HEK293 (cell line): Measurements from ENCODE around the gene SAMD14.
A peak's percentile ranks its signal among the peaks of the same experiment; 100 is the strongest.

Experiments
- BCL11A ChIP-seq: fragments of 450-650 bp; formaldehyde crosslinking; IDR thresholded peaks from 2 replicates; pipeline ENCODE4 v1.5.1; 2016; ENCODE audit warnings: low read depth, missing biosample characterization, missing genetic modification characterization
- HOXC10 ChIP-seq: sonication (generic); formaldehyde crosslinking; IDR thresholded peaks from 2 replicates; pipeline ENCODE4 v1.8.1; 2023; ENCODE audit warnings: mild to moderate bottlenecking, missing genetic modification reagents
- IKZF3 ChIP-seq: fragments of 450-650 bp; IDR thresholded peaks from 2 replicates; pipeline ENCODE4 v1.5.0; 2018; ENCODE audit warnings: missing biosample characterization, mild to moderate bottlenecking, missing genetic modification characterization, moderate library complexity
- SCRT1 ChIP-seq: fragments of 450-650 bp; formaldehyde crosslinking; IDR thresholded peaks from 2 replicates; pipeline ENCODE4 v1.5.1; 2016; ENCODE audit warnings: missing biosample characterization, missing genetic modification characterization, borderline replicate concordance
- YY2 ChIP-seq: fragments of 450-650 bp; formaldehyde crosslinking; IDR thresholded peaks from 2 replicates; pipeline ENCODE4 v1.5.1; 2016; ENCODE audit warnings: missing biosample characterization, missing genetic modification characterization
- ZEB2 ChIP-seq: fragments of 450-650 bp; formaldehyde crosslinking; IDR thresholded peaks from 2 replicates; pipeline ENCODE4 v1.5.1; 2016; ENCODE audit warnings: missing biosample characterization, missing genetic modification characterization
- ZFP3 ChIP-seq: fragments of 450-650 bp; formaldehyde crosslinking; IDR thresholded peaks from 2 replicates; pipeline ENCODE4 v1.5.1; 2016; ENCODE audit warnings: low read depth, missing biosample characterization, missing genetic modification characterization
- ZNF138 ChIP-seq: fragments of 450-650 bp; formaldehyde crosslinking; IDR thresholded peaks from 2 replicates; pipeline ENCODE4 v1.5.1; 2016; ENCODE audit warnings: missing biosample characterization, missing genetic modification characterization, borderline replicate concordance
- ZNF223 ChIP-seq: fragments of 450-650 bp; formaldehyde crosslinking; IDR thresholded peaks from 2 replicates; pipeline ENCODE4 v1.5.1; 2016; ENCODE audit warnings: missing biosample characterization, missing genetic modification characterization
- ZNF24 ChIP-seq: fragments of 450-650 bp; formaldehyde crosslinking; IDR thresholded peaks from 2 replicates; pipeline ENCODE4 v1.5.1; 2016; ENCODE audit warnings: missing biosample characterization, missing genetic modification characterization
- ZNF324 ChIP-seq: fragments of 450-650 bp; formaldehyde crosslinking; IDR thresholded peaks from 2 replicates; pipeline ENCODE4 v1.5.1; 2016; ENCODE audit warnings: missing biosample characterization, missing genetic modification characterization
- ZNF350 ChIP-seq: fragments of 450-650 bp; formaldehyde crosslinking; IDR thresholded peaks from 2 replicates; pipeline ENCODE4 v1.5.0; 2017; ENCODE audit warnings: missing biosample characterization, mild to moderate bottlenecking, missing genetic modification characterization
- ZNF48 ChIP-seq: fragments of 450-650 bp; formaldehyde crosslinking; IDR thresholded peaks from 2 replicates; pipeline ENCODE4 v1.5.1; 2016; ENCODE audit warnings: missing biosample characterization, missing genetic modification characterization
- ZNF548 ChIP-seq: fragments of 450-650 bp; formaldehyde crosslinking; IDR thresholded peaks from 2 replicates; pipeline ENCODE4 v1.5.1; 2016; ENCODE audit warnings: missing biosample characterization, missing genetic modification characterization
- ZNF561 ChIP-seq: fragments of 450-650 bp; IDR thresholded peaks from 2 replicates; pipeline ENCODE4 v1.5.1; 2018; ENCODE audit warnings: missing biosample characterization, missing genetic modification characterization, borderline replicate concordance
- ZNF585B ChIP-seq: fragments of 450-650 bp; formaldehyde crosslinking; IDR thresholded peaks from 2 replicates; pipeline ENCODE4 v1.5.1; 2016; ENCODE audit warnings: missing biosample characterization, missing genetic modification characterization
- ZNF623 ChIP-seq: fragments of 450-650 bp; formaldehyde crosslinking; IDR thresholded peaks from 2 replicates; pipeline ENCODE4 v1.5.1; 2016; ENCODE audit warnings: missing biosample characterization, missing genetic modification characterization
- ZNF747 ChIP-seq: fragments of 450-650 bp; formaldehyde crosslinking; IDR thresholded peaks from 2 replicates; pipeline ENCODE4 v1.5.1; 2016; ENCODE audit warnings: missing biosample characterization, missing genetic modification characterization
- ZNF830 ChIP-seq: fragments of 450-650 bp; IDR thresholded peaks from 2 replicates; pipeline ENCODE4 v1.5.0; 2018; ENCODE audit warnings: missing biosample characterization, missing genetic modification characterization, low read depth, mild to moderate bottlenecking, moderate library complexity
- TF ChIP-seq, protein P1 (sequence below): fragments of 450-650 bp; formaldehyde crosslinking; IDR thresholded peaks from 2 replicates; pipeline ENCODE4 v1.5.1; 2016; ENCODE audit warnings: missing biosample characterization, missing genetic modification characterization
- TF ChIP-seq, protein P2 (sequence below): fragments of 450-650 bp; formaldehyde crosslinking; IDR thresholded peaks from 2 replicates; pipeline ENCODE4 v1.5.1; 2016; ENCODE audit warnings: missing biosample characterization, missing genetic modification characterization, borderline replicate concordance
- TF ChIP-seq, protein P3 (sequence below): fragments of 450-650 bp; formaldehyde crosslinking; IDR thresholded peaks from 2 replicates; pipeline ENCODE4 v1.5.1; 2016; ENCODE audit warnings: missing biosample characterization, missing genetic modification characterization
- TF ChIP-seq, protein P4 (sequence below): fragments of 450-650 bp; formaldehyde crosslinking; IDR thresholded peaks from 2 replicates; pipeline ENCODE4 v1.5.1; 2017; ENCODE audit warnings: missing biosample characterization, missing genetic modification characterization
- TF ChIP-seq, protein P5 (sequence below): fragments of 450-650 bp; formaldehyde crosslinking; IDR thresholded peaks from 2 replicates; pipeline ENCODE4 v1.5.1; 2016; ENCODE audit warnings: missing biosample characterization, missing genetic modification characterization
- TF ChIP-seq, protein P6 (sequence below): fragments of 450-650 bp; formaldehyde crosslinking; optimal IDR thresholded peaks from 2 replicates; pipeline ENCODE3; 2016; ENCODE audit warnings: missing biosample characterization, mild to moderate bottlenecking, missing genetic modification characterization
- TF ChIP-seq, protein P7 (sequence below): fragments of 450-650 bp; formaldehyde crosslinking; IDR thresholded peaks from 2 replicates; pipeline ENCODE4 v1.5.1; 2016; ENCODE audit warnings: missing biosample characterization, missing genetic modification characterization, low read depth

SAMD14 gene

DNA sequence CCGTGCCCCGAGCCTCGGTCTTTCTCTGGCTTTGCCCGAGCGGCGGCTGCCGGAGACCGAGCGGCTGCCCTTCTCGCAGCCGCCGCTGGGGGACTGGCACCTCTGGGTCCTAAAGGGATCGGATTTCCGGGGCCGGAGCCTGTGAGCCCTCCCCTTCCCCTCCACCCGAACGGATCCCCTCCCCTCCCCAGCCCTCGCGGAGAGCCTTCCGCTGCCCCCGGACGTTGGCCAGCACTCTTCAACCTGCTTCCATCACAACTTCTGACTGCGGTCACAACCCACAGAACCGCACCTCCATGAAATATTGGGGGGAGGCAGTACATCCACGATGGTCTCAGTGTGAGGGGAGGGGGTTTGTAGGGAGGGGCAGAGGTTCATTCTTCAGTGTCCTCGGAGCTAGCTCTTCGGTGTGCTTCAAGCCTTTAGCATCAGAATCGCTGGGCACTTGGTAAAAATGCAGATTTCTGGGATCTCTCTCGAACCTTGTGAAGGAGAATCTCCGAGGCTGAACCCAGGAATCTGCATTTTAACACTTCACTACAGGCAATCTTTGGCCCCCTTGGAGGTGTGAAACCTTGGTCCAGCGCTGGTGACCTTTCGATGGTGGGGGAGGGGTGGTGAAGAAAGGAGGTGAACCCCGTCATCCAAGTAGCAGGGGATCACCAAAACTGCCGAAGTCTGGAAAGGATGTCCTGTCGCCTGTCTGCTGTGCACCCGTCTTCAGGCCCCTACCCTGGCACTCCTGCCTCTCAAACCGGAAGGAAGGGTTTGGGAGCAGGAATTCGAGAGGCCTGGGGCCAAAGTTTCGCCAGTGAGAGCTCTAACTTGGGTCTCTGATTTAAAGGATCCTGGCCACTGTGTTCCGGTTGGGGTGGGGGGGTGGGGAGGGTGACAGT, 21.3 kb upstream of the SAMD14 start (continued):
- TF ChIP-seq, protein P1, sequence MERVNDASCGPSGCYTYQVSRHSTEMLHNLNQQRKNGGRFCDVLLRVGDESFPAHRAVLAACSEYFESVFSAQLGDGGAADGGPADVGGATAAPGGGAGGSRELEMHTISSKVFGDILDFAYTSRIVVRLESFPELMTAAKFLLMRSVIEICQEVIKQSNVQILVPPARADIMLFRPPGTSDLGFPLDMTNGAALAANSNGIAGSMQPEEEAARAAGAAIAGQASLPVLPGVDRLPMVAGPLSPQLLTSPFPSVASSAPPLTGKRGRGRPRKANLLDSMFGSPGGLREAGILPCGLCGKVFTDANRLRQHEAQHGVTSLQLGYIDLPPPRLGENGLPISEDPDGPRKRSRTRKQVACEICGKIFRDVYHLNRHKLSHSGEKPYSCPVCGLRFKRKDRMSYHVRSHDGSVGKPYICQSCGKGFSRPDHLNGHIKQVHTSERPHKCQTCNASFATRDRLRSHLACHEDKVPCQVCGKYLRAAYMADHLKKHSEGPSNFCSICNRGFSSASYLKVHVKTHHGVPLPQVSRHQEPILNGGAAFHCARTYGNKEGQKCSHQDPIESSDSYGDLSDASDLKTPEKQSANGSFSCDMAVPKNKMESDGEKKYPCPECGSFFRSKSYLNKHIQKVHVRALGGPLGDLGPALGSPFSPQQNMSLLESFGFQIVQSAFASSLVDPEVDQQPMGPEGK (tag by site-specific recombination), result peak; percentile 97
- TF ChIP-seq, protein P2, sequence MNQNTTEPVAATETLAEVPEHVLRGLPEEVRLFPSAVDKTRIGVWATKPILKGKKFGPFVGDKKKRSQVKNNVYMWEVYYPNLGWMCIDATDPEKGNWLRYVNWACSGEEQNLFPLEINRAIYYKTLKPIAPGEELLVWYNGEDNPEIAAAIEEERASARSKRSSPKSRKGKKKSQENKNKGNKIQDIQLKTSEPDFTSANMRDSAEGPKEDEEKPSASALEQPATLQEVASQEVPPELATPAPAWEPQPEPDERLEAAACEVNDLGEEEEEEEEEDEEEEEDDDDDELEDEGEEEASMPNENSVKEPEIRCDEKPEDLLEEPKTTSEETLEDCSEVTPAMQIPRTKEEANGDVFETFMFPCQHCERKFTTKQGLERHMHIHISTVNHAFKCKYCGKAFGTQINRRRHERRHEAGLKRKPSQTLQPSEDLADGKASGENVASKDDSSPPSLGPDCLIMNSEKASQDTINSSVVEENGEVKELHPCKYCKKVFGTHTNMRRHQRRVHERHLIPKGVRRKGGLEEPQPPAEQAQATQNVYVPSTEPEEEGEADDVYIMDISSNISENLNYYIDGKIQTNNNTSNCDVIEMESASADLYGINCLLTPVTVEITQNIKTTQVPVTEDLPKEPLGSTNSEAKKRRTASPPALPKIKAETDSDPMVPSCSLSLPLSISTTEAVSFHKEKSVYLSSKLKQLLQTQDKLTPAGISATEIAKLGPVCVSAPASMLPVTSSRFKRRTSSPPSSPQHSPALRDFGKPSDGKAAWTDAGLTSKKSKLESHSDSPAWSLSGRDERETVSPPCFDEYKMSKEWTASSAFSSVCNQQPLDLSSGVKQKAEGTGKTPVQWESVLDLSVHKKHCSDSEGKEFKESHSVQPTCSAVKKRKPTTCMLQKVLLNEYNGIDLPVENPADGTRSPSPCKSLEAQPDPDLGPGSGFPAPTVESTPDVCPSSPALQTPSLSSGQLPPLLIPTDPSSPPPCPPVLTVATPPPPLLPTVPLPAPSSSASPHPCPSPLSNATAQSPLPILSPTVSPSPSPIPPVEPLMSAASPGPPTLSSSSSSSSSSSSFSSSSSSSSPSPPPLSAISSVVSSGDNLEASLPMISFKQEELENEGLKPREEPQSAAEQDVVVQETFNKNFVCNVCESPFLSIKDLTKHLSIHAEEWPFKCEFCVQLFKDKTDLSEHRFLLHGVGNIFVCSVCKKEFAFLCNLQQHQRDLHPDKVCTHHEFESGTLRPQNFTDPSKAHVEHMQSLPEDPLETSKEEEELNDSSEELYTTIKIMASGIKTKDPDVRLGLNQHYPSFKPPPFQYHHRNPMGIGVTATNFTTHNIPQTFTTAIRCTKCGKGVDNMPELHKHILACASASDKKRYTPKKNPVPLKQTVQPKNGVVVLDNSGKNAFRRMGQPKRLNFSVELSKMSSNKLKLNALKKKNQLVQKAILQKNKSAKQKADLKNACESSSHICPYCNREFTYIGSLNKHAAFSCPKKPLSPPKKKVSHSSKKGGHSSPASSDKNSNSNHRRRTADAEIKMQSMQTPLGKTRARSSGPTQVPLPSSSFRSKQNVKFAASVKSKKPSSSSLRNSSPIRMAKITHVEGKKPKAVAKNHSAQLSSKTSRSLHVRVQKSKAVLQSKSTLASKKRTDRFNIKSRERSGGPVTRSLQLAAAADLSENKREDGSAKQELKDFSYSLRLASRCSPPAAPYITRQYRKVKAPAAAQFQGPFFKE (tag by site-specific recombination), result 0 out of 2 replicates have a peak, but pooled peaks have one; percentile 54
- no peak for TF ChIP-seq ZNF830 (tag by site-specific recombination)
- TF ChIP-seq ZFP3 (tag by site-specific recombination), result no peak
- no peak for TF ChIP-seq ZNF350 (tag by site-specific recombination)
- TF ChIP-seq, protein P3, sequence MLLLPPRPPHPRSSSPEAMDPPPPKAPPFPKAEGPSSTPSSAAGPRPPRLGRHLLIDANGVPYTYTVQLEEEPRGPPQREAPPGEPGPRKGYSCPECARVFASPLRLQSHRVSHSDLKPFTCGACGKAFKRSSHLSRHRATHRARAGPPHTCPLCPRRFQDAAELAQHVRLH (tag by site-specific recombination), result peak; percentile 87
- no peak; the same call in 1 of the 2 replicates for TF ChIP-seq ZNF561 (tag by site-specific recombination)
- TF ChIP-seq, protein P4, sequence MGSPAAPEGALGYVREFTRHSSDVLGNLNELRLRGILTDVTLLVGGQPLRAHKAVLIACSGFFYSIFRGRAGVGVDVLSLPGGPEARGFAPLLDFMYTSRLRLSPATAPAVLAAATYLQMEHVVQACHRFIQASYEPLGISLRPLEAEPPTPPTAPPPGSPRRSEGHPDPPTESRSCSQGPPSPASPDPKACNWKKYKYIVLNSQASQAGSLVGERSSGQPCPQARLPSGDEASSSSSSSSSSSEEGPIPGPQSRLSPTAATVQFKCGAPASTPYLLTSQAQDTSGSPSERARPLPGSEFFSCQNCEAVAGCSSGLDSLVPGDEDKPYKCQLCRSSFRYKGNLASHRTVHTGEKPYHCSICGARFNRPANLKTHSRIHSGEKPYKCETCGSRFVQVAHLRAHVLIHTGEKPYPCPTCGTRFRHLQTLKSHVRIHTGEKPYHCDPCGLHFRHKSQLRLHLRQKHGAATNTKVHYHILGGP (tag by site-specific recombination), result no peak
- peak; percentile 23 for TF ChIP-seq IKZF3 (tag by site-specific recombination)
- no peak for TF ChIP-seq ZNF223 (tag by site-specific recombination)
- TF ChIP-seq ZNF747, result no peak
- TF ChIP-seq BCL11A, result peak; percentile 50
- no peak for TF ChIP-seq SCRT1
- peak; percentile 73 for TF ChIP-seq ZNF623 (tag by site-specific recombination)
- TF ChIP-seq ZNF24 (tag by site-specific recombination), result peak; percentile 88
- no peak for TF ChIP-seq ZNF138 (tag by site-specific recombination)
- TF ChIP-seq ZEB2 (tag by site-specific recombination), result peak; percentile 53; the same call in 1 of the 2 replicates
- peak; percentile 14; the same call in 1 of the 2 replicates for TF ChIP-seq ZNF324 (tag by site-specific recombination)
- TF ChIP-seq ZNF548, result no peak
- TF ChIP-seq, protein P5, sequence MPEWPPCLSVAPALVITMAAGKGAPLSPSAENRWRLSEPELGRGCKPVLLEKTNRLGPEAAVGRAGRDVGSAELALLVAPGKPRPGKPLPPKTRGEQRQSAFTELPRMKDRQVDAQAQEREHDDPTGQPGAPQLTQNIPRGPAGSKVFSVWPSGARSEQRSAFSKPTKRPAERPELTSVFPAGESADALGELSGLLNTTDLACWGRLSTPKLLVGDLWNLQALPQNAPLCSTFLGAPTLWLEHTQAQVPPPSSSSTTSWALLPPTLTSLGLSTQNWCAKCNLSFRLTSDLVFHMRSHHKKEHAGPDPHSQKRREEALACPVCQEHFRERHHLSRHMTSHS (tag by site-specific recombination), result no peak
- no peak for TF ChIP-seq HOXC10 (CRISPR knock-in tag)
- no peak for TF ChIP-seq ZNF585B (tag by site-specific recombination)
- TF ChIP-seq YY2 (tag by site-specific recombination), result no peak
- TF ChIP-seq, protein P6, sequence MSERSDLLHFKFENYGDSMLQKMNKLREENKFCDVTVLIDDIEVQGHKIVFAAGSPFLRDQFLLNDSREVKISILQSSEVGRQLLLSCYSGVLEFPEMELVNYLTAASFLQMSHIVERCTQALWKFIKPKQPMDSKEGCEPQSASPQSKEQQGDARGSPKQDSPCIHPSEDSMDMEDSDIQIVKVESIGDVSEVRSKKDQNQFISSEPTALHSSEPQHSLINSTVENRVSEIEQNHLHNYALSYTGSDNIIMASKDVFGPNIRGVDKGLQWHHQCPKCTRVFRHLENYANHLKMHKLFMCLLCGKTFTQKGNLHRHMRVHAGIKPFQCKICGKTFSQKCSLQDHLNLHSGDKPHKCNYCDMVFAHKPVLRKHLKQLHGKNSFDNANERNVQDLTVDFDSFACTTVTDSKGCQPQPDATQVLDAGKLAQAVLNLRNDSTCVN (tag by site-specific recombination), result no peak
- TF ChIP-seq ZNF48 (tag by site-specific recombination), result no peak
- TF ChIP-seq, protein P7, sequence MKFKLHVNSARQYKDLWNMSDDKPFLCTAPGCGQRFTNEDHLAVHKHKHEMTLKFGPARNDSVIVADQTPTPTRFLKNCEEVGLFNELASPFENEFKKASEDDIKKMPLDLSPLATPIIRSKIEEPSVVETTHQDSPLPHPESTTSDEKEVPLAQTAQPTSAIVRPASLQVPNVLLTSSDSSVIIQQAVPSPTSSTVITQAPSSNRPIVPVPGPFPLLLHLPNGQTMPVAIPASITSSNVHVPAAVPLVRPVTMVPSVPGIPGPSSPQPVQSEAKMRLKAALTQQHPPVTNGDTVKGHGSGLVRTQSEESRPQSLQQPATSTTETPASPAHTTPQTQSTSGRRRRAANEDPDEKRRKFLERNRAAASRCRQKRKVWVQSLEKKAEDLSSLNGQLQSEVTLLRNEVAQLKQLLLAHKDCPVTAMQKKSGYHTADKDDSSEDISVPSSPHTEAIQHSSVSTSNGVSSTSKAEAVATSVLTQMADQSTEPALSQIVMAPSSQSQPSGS (tag by site-specific recombination), result no peak
